CD4-positive, alpha-beta T cell treated with Interleukin-17A for 1 hour (primary cell): ENCODE data around the gene GRK5.
A peak's percentile ranks its signal among the peaks of the same experiment; 100 is the strongest.

Experiments
- DNase-seq: peaks from one replicate; pipeline ENCODE4 v3.0.0-alpha.2; 2020

Gene GRK5

DNA sequence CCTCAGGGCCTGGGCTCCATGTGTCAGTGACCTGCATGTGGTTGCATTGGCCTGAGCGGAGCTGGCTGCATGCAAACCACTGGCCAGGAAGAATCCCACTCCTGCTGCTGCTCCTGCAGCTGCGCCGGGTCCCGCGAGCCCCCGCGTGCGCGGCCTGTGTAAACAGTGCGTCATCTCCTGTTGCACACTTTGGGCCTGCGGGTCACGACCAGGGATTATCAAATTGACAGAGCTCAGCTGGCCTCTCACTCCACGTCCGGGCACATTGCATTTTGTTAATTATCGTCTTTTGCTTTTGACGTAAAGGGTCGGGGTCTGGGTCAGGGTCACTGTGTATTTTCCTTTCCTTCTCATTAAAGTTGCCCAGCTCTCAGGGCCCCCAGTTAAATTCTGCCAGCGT, 202.5 kb downstream of the GRK5 start:
- no peak for DNase-seq

DNA sequence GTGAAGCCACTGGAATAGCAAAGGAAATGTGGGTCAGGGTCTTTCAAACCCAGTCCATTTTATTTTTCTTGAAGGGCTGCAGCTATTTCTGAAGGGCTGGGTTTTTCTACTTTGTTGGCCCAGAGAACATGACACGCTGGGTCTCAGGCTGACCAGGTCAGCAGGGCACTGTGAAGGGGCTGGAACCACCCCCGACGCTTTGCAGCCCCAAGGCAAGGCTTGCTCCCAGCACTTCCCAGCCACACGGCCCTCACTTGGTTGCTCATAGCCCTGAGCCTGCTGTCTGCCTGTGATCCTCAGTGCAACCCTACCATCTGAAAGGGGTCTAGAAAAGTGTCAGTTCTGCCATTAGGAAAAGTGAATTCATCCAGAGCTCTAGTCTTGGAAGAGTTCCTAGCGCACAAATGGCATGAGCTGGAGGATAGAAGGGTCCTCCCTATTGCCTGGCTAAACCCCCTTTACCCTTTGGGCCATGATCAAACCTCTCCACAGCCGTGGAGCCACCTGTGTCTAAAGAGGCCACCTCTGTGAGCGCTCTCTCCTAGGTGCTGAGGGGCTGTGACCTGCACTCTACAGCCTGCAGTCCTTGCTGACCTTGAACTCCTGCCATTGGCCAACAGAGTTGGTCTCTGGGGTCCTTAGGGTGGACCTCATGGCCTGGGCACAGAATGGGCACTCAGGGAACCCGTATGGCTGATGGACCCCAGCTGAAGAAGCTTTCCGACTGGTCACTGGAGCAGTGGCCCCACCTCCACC, 203.2 kb downstream of the GRK5 start:
- no peak for DNase-seq

DNA sequence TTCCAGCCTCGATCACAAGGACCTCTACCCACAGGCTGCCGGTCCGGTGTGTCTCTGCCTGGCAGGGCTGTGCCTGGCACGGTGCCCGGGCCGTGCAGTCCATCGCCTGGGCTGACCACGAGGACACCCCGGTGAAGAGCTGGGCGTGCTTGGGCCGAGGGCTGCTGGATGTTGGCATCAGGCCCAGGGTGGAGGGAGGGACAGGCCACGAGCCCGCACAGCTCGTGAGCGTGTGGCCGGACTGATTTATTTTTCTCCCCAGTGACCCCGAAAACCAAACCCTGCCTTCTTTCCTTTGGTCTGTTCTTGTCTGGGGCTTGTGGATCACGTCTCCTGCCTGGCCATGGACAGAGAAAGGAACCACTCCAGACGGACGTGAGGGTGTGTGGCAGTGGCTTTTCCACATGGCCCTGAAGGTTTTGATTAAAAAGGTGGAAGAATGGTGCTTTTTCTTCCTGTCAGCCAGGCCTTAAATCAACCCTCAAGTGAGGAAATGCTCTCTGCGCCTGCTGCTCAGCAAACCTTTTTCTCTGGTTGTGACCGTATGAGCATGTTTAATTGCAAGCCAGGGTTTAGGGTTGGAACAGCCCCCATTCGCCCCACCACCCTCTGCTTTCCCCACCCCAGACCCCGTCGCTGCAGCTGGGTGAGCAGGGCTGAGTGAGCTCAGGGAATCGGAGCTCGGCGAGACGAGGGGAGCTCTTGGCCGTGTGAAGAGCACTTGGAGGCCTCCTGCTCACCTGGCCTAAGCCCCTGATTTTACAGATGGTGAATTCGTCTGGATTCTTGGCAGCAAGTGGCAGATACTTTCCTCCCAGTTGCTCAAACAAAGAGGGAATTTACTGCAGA, 205.1 kb downstream of the GRK5 start:
- no peak for DNase-seq

DNA sequence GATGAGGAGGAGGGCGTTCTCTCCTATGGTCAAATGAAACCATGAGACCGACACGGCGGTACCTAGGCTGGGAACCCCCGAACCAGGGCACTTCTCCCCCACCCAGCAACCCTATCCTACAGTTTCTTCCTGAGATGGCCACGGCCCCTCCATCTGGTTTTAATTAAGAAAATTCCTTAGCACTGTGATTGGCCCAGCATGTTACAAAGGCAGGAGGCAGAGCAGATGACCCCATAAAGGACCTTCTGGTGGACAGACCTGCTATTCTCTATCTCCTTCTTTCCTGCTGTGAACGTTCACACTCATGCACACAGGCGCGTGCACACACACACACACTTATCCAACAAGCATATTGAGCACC, 205.7 kb downstream of the GRK5 start:
- no peak for DNase-seq

DNA sequence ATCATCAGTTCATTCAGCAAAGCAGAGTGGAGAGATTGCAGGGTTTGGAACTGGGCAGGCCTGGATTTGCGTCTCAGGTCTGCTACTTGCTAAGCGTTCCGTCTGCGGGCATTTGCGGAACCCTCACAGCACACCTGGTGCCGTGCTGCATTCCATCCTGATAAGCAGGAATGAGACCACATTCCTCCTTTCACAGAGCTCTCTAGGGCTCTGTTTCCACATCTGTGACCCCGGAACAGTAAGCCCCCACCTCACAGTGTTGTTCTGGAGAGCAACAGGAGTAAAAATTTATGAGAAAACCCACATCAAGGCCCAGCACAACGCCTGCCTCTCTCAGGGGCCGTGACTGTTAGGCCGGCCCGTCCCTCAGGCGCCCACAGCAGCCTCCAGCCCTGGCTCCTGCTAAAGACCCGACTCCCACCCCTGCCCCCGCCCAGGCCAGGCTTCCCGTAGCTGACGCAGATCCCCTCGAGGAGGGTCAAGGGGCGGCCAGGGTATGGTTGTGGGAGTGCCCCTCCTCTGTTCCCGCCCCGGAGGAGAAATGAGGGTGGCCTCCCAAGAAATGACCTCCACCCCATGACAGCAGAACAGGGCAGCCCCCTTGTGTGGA, 206.2 kb downstream of the GRK5 start:
- no peak for DNase-seq

DNA sequence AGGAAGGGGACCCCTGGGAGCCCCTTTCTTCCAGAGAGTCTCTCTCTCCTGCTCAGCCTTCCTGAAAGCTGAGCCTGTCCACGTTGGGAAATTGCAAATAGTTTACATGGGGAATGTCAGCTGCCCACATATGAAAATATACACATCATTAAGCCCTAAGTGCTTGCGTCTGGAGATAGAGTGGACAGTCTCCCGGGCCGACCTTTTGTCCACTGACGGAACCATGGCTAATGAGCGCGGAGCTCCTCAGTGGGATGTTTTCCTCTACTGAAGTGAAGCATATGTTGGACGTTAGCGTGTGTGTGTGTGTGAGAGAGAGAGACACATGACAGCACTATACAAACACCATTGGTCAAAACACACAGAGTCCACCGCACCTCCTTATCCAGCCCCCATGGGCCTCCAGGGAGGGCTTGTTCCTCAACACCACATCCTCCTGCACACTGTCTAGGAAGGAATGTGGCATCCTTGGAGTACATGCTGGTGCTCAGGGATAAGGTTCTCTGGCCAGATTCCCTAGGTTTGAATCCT, 206.8 kb downstream of the GRK5 start:
- no peak for DNase-seq

DNA sequence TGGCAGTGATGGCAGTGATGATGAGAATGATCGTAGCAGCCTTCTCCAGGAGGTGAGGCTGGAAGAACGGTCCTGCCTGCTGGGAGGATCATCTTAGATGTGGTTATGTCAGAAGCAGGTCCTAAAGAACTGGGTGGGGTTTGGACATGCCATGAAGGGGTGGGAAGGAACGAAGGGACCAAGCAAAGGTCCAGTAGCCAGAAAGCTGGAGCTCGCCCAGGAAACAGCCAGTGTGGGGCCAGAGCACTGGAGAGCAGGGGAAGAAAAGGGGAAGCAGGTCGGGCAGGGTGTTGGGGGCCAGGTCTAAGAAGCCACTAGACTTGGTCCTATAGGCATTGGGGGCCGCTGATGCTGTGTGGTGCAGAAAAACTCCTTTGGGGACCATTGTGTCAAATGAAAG, 207.8 kb downstream of the GRK5 start:
- DNase-seq = no peak

DNA sequence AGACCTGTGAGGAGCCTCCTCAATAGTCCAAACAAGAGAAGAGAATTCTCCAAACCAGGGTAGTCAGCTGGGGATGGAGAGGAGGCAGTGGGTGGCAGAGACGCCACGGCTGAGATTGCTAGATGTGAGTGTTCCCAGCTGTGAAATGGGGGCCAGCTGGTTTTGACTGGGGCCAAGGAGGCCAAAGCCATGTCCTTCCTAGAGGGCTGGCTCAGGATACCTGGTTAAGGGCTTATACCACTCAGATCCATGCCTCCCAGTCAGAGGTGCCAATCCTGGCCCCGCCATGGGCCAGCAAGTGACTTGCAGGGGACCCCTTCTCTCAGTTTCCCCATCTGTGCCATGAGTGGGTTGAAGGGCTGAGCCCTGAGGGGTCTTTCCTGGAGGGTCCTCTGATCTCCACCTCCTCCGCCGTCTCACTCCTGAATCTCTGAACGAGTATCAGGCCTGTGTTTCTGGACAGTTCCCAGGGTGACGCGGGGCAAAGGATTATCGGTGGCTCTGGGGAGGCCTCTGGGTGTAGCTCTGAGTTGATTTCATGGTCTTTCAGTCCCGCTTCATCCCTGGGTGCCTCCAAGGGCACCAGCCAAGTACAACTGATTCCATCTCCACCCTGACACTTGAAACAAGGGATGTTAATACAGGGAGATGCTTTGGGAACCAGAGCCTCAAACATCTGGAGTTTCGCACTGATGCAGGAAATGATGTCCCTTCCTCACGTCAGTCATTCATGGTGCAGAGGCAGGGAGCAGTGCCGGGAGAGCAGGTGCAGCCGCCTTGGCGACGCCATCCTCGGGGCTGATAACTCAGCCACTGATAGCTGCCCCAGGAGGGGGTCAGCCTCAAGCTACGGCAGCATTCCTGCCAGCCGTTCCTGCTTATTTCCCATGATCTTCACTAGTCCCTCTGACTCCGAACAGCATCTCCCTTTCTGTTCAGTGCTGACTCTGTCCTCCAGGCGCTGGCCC, 208.4 kb downstream of the GRK5 start:
- no peak for DNase-seq

DNA sequence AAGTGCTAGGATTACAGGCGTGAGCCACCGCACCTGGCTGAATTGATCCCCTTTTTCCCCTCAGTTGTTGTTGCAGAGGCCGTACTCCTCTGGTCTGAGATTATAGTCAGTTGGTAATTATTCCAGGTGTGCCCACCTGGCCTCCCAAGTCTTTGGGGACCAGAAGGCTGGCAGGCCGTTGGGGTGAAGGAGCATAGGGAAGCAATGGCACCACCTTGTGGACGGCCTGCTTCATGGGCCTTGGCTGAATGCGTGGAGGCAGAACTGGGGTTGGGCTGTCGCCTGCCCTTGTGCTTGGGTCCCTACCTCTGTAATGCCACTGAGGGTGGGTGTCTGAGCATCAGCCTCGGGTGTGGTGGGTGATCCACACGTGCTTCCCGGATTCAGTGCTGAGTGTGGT, 209.5 kb downstream of the GRK5 start:
- DNase-seq = peak; percentile 73

DNA sequence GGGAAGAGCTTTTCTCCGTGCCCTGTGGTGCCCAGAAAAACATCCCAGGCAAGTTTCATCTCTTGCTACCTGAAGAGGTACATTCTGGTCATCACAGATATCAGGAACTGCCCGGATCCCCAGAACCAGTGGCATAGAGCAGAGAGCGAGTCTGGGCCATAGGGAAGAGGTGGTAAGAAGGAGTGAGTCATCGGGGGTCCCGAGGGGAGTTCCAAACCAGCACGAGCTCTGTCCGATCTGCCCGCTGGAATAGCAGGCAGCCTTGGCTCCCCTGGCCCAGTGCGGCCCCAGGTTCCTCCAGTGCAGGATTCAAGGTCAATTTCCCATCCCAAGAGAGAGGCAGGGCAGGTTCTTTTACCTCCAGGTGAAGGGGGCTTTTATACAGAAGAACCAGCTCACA, 210.5 kb downstream of the GRK5 start:
- DNase-seq = no peak

DNA sequence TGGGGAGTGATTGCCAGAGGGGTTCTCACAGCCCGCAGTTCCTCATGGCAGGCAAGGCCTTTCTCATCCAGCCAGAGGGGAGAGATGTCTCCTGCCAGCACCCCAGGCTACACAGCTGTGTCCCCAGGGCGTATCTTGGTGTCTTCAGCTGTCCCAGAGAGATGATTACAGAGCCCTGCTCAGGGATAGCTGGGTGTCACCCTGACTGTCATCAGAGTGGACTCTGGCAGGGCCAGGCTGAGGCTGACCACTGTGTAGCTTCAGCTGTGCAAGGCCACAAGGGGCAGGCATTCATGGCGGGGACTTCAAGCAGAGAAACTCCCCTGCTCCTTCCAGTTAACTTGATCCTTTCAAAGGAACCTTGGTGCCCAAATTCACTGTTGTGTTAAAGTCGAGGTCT, 211.0 kb downstream of the GRK5 start:
- DNase-seq = no peak

DNA sequence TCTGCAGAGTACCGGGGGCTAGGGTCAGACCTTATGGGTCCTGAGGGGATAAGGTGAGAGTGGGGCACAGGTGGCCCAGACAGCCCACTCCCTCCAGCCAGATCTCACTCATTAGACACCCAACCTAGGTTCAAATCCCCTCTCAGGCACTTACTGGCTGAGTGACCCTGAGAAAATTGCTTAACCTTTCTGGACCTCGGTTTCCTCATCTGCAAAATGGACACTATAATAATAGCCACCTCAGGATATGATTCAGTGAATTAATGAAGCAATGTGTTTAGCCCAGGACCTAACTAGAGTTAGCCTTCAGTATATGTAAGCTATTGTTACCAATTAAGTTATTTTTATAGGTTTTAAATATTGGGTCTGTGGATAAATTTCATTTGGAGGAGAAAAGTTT, 212.6 kb downstream of the GRK5 start:
- DNase-seq = no peak

DNA sequence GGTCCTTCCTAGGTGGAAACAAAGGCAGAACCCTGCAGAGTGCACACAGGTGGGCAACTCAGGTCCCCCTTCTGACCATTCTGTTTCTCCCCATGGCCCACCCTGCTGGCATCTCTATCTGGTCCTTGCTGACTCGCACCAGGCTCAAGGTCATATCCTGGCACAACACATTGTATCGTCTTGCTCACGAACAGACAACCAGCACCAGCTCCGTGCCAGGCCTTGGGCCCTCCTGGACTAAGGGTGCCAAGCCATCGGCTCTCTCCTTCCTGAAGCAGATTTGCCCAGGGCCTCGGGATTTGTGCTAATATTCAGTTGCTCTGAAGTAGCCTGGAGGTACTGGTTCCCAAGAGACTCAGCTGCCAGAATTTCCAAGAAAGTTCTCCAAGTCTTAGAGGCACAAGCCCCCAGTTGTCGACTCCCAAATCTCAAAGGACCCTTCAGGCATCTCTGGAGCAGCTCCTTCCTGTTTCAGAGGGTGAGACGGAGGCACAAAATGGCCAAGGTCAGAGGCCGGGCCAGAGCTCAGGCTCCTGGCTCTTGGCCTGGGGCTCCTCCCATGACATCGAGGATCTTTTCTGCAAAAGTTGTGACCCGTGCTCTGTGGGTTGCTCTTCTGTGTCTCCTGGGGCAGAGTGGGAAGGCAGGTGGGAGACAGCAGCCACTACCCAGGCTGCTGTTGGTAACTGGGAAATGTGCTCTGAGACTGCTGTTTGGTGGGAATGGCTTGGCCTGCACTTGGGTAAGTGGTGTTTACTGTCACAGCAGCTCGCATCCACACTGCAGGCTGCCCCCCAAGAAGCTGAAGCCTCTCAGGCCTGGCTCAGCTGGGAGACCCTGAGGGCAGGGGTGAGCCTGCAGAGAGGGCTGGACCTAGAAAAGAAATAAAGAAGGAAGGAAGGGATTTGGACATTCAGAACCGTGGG, 213.8 kb downstream of the GRK5 start:
- no peak for DNase-seq

DNA sequence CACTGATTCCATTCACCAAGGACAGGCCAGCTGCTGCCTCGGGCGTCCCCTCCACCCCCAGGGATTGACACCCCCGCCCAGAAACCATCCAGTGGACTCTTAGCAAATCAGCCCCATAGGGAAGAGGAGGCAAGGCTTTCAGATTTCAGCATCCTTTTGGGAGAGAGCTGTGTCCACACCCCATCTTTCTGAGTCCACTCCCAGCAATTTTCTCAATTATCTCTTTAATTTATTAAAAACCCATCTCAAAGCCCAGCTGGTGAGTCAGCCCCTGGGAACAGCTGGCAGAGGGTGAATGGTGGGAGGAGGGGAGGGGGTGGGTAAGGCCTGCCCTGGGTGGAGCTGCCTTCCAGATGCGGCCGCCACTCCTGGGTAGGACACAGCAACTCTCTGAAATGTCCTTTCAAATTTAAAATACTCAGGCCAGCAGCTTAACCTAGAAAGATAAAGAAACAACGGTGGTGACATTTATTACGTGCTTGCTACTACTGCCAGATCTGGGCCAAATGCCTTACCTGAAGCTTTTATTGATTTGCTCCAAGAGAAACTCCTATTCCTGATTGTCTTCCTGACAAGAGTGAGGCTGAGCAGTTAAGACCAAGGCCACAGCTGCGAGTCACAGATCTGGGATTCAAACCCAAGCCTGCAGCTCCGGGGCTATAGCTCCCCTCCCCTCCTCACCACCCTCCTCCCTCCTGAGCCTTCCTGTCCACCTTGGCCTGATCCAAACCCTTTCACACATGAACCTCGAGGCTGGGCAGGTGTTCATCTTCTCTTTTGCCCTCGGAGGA, 214.7 kb downstream of the GRK5 start:
- DNase-seq = no peak

DNA sequence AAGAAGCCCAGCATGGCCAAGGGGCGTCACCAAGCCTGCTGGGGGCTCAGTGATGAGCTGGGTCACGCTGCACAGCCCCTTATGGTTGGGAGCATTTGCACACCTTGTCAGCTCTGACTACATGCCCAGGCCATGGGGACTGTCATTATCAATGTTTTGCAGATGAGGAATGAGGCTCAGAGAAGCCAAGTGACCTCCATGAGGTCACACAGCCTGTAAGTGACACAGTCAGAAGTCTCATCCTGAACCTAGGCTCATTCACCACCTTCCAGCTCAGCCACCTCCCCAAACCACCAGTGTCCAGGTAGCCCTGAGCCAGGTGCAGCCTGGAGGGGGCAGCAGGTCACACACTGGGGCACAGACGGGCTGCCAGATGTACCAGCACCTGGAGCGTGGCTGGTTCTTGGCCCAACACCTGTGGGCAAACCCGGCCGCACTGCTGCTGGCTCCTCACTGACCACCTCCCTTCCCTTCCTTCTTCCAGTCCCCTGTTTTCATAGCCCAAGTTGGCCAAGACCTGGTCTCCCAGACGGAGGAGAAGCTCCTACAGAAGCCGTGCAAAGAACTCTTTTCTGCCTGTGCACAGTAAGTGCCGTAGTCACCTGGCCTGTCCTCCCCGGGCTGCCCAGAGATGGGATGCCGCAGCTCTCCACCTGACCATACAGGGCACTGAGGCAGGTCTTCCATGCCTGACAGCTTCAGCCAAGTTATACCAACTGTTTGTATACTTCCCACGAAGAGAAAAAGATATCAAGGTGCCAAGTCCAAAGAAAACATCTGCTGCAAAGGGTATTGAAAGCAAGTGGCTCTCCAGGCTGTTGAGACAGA, 215.5 kb downstream of the GRK5 start:
- DNase-seq = no peak

DNA sequence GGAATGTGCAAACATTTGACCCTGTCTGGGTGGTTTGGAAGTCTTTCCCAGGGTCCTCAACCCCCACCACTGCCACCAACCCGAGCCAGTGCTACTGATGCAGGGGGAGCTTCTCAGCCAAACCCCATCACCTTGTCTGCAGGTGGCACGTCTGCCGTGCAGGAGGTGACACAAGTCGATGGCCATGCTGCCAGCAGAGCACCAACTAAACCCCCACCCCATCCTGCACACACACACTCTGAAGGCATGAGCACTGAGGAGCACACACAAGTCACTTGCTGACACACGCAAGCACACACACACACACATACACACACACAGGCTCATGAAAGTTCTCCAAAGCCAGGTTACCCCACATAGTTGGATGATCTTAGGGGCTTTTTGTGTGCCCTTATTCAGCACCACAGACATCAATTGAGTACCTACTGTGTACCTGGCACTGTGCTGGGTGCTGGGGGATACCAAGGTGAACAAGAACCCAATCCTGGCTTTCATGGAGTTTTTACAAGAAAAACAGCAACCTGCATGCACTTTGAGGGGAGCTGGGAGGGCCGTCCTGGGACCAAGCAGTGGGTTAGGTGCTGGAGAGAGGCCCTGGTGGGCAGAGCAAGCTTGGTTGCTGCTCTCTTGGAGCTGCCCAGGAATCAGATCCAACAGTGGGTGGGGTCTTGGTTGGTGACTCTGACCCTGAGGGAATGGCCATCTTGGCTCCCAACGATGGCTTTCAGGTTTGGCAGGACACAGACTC, 216.3 kb downstream of the GRK5 start:
- DNase-seq = no peak

DNA sequence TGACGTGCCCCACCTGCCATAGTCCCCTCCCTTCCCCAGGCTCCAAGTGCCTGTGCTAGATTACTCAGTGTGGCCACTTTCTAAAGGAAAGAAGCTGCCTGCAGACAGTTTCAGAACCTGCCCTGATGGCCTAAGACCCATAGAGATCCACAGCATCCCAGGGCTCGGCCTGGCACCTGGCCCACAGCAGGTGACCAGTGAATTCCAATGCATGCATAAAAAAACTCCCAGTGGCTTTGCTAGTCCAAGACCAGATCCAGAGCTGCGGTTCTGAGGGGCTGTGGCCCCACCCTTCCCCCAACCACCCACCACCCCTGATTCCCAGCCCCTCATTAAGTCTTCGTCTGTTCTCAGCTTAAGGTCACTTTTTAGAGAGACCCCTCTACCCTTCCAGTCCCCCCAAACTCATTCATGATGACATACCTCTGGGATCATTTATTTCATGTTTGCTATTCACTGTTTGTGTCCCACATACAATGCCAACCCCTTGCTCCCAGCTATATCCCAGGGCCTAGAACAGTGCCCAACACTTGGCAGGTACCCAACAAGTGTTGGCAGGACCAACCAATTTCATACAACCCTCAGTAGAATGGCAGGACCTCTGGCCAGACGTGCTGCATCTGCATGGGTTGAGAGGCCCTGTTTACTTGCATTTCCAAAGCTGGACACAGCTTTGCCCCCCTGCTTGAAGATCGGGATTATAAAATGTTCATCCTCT, 217.0 kb downstream of the GRK5 start:
- DNase-seq = no peak
